Trophoblast cell (in vitro differentiated cells and primary cell): Measurements from ENCODE around the gene KLHDC1.

Experiments used
- DNase-seq, 2 donors: peaks; one replicate each; pipeline ENCODE4 v3.0.0-alpha.2; 2016
- H2AFZ ChIP-seq: 2 replicates; pipeline ENCODE4 v1.6.1; 2013; ENCODE audit warnings: low read length, moderate library complexity, mild to moderate bottlenecking; ENCODE audit not compliant: insufficient read depth, poor library complexity
- H2AK5ac ChIP-seq: 2 replicates; pipeline ENCODE4 v1.6.1; 2013; ENCODE audit warnings: mild to moderate bottlenecking, low read length
- H2BK120ac ChIP-seq: 2 replicates; pipeline ENCODE4 v1.6.1; 2013; ENCODE audit warnings: low read length, mild to moderate bottlenecking, moderate library complexity; ENCODE audit not compliant: insufficient read depth, poor library complexity
- H2BK12ac ChIP-seq: 2 replicates; pipeline ENCODE4 v1.6.1; 2013; ENCODE audit warnings: mild to moderate bottlenecking, low read length, moderate library complexity
- H2BK5ac ChIP-seq: 2 replicates; pipeline ENCODE4 v1.6.1; 2013; ENCODE audit warnings: low read length, low read depth, moderate library complexity, mild to moderate bottlenecking; ENCODE audit not compliant: poor library complexity
- H3K14ac ChIP-seq: 2 replicates; pipeline ENCODE4 v1.6.1; 2013; ENCODE audit warnings: mild to moderate bottlenecking, low read length
- H3K18ac ChIP-seq: 2 replicates; pipeline ENCODE4 v1.6.1; 2013; ENCODE audit warnings: mild to moderate bottlenecking, low read length
- H3K23ac ChIP-seq: 2 replicates; pipeline ENCODE4 v1.6.1; 2013; ENCODE audit warnings: low read length
- H3K27ac ChIP-seq: 2 replicates; pipeline ENCODE4 v1.5.1; 2013; ENCODE audit warnings: low read depth, mild to moderate bottlenecking, inconsistent platforms, low read length, moderate library complexity
- H3K27me3 ChIP-seq: 2 replicates; pipeline ENCODE4 v1.6.1; 2013; ENCODE audit warnings: inconsistent platforms, mild to moderate bottlenecking, low read length, moderate library complexity; ENCODE audit not compliant: insufficient read depth
- H3K36me3 ChIP-seq, 2 experiments: 1 replicate in 1 of 2; 2 replicates in 1 of 2; pipeline ENCODE4 v1.6.1; 2013; ENCODE audit warnings: low read length in 2 of 2, mild to moderate bottlenecking in 2 of 2, moderate library complexity in 1 of 2; ENCODE audit not compliant: insufficient read depth in 2 of 2, control insufficient read depth in 1 of 2
- H3K4ac ChIP-seq: 2 replicates; pipeline ENCODE4 v1.6.1; 2013; ENCODE audit warnings: low read depth, mild to moderate bottlenecking, low read length, moderate library complexity
- H3K4me1 ChIP-seq, 2 experiments: 1 replicate in 1 of 2; 2 replicates in 1 of 2; pipeline ENCODE4 v1.6.1; 2013; ENCODE audit warnings: low read length in 2 of 2, mild to moderate bottlenecking in 2 of 2, moderate library complexity in 1 of 2; ENCODE audit not compliant: insufficient read depth in 2 of 2, control insufficient read depth in 1 of 2
- H3K4me2 ChIP-seq: 2 replicates; pipeline ENCODE4 v1.6.1; 2013; ENCODE audit warnings: inconsistent platforms, mild to moderate bottlenecking, low read length, moderate library complexity
- H3K4me3 ChIP-seq: 2 replicates; pipeline ENCODE4 v1.5.1; 2013; ENCODE audit warnings: mild to moderate bottlenecking, low read depth, low read length, inconsistent platforms
- H3K79me1 ChIP-seq: one replicate; pipeline ENCODE4 v1.6.1; 2013; ENCODE audit warnings: low read length
- H3K79me2 ChIP-seq: 2 replicates; pipeline ENCODE4 v1.6.1; 2013; ENCODE audit warnings: low read length, mild to moderate bottlenecking; ENCODE audit not compliant: control insufficient read depth, insufficient read depth, poor library complexity
- H3K9ac ChIP-seq: 2 replicates; pipeline ENCODE4 v1.6.1; 2013; ENCODE audit warnings: mild to moderate bottlenecking, low read length
- H3K9me3 ChIP-seq: 2 replicates; pipeline ENCODE4 v1.6.1; 2013; ENCODE audit warnings: low read depth, mild to moderate bottlenecking, control low read depth, inconsistent platforms, low read length; ENCODE audit not compliant: insufficient read depth
- H4K12ac ChIP-seq: 2 replicates; pipeline ENCODE4 v1.6.1; 2013; ENCODE audit warnings: low read depth, mild to moderate bottlenecking, low read length, moderate library complexity
- H4K8ac ChIP-seq: 2 replicates; pipeline ENCODE4 v1.6.1; 2013; ENCODE audit warnings: low read depth, mild to moderate bottlenecking, low read length, moderate library complexity
- H4K91ac ChIP-seq: one replicate; pipeline ENCODE4 v1.6.1; 2013; ENCODE audit warnings: low read depth, mild to moderate bottlenecking, low read length, moderate library complexity
- WGBS: extraction: QIAGEN DNeasy Blood & Tissue Kit; methylation state at CpG from one replicate; pipeline ENCODE4 v1.1.7; 2013; ENCODE audit warnings: missing lambda C conversion rate; ENCODE audit not compliant: insufficient read length, insufficient coverage; ENCODE audit errors: extremely low coverage; 5-methylcytosine and 5-hydroxymethylcytosine counted together

KLHDC1 gene

DNA sequence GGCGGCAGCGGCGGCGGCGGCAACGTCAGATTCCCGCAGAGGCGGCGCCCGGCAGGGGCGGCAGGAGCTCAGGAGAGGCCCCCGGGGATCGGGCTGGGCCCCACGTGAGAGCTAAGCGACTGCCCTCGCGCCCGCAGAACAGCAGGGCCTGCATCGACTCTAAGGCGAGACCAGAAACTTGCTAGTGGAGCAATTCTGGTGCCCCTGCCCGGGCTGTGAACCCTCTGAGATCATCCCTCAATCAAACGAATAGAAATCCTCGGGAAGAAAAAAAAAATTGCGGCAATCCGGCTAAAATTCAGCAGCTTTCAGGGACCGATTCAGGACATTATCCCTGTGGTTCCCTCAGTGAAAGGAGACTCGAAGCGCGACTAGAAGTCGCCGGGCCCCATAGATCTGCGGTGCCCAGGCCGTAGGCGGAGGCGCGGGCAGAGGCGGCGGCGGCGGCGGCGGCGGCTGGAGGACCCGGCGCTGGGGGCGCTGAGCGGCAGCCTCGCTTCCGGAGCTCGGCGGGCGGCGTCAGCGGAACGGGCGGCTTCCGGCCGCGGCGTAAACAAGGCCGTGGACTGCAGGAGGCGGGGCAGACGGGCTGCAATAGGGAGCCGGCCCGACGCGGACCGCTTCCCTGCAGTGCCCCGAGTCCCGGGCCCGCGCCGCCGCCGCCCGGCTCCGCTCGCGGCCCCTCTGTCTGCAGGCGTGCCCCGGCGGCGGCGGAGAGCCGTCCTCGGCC is 74.8 kb downstream of the KLHDC1 start, which contains the start of gene KLHDC2:
KLHDC2 (plus strand) TSS at position 583 of the 730 bp plus-strand sequence. CDS start 316 bp downstream, outside the sequence.
- peak within 1 kb of the TSS; percentile 98 for H2BK5ac ChIP-seq
- WGBS, result no CpG with 5 or more reads among the region's 86 CpGs
- H2BK120ac ChIP-seq, result peak within 1 kb of the TSS; percentile 94

DNA sequence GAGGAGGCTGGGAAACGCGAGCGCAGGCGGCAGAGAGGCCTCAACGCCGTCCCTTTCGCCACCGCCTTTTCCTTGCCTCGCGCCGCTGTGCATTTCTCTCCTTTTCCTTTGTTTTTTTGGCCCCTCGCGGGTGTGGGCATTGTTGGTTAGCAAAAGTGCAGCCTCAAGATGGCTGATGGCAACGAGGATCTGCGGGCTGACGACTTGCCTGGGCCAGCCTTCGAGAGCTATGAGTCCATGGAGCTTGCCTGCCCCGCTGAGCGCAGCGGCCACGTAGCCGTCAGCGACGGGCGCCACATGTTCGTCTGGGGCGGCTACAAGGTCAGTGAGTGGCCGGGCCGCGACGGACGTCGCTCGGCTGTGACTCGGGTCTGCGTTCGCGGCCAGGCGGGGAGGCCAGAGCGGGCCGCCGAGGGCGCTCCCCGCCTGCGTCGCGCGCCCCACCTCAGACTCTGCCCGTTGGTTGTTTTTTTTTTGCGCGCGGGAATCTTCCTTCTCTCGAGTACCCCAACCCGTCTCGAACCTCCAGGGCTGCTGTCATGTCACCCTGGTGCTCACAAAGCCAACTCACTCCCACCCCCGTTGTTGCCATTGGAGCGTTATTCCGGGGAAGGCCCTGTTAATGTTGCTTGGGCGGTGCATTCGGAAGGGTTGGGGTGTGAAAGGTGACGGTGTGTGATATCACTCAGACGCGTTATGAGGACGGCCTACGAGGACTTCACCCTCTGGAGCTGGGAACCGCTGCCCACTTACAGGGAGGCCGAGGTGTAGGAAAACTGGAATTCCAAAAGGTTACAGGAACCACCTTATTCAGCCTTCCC is 75.6 kb downstream of the KLHDC1 start:
- Histone ChIP-seq H3K4me1 (peaks cover 6 to 10% of the 10 kb centered on the region in 2 experiments), H4K91ac (peak overlapping the region; percentile 71), H3K23ac (no peak overlapping the region), H2BK12ac (no peak overlapping the region), H2AFZ (peak overlapping the region; percentile 91), H4K8ac (peak overlapping the region; percentile 82), H3K18ac (peak overlapping the region; percentile 85), H2AK5ac (peak overlapping the region; percentile 5), H3K36me3 (no peaks in the 10 kb centered on the region), H3K79me2 (peaks cover 11% of the 10 kb centered on the region), H4K12ac (peak overlapping the region; percentile 63), H3K27me3 (no peaks in the 10 kb centered on the region), H3K79me1 (peaks cover 11% of the 10 kb centered on the region), H3K4me2 (peak overlapping the region; percentile 95), H2BK5ac (peak overlapping the region; percentile 53), H3K4ac (peak overlapping the region; percentile 84), H3K9ac (peak overlapping the region; percentile 71), H3K4me3 (peak overlapping the region; percentile 91), H3K14ac (peak overlapping the region; percentile 85), H3K27ac (peak overlapping the region; percentile 58), H3K9me3 (no peaks in the 10 kb centered on the region), H2BK120ac (peak overlapping the region; percentile 1)
- DNase-seq, result peak; percentile 71 to 72
- WGBS, result no CpG with 5 or more reads among the region's 67 CpGs

More for the DNA sequence above, 74.8 kb downstream of the KLHDC1 start, which contains the start of gene KLHDC2:
- Histone ChIP-seq H3K79me2 (peaks cover 11% of the 10 kb centered on the region), H3K9me3 (no peaks in the 10 kb centered on the region), H3K27ac (peak within 1 kb of the TSS; percentile 98), H4K8ac (peak within 1 kb of the TSS; percentile 82), H3K4me2 (peak within 1 kb of the TSS; percentile 95), H4K12ac (peak within 1 kb of the TSS; percentile 97), H3K36me3 (no peaks in the 10 kb centered on the region), H3K4me3 (peak within 1 kb of the TSS; percentile 91), H3K18ac (peak within 1 kb of the TSS; percentile 97), H2BK12ac (no peak within 1 kb of the TSS), H3K9ac (peak within 1 kb of the TSS; percentile 83), H3K79me1 (peaks cover 11% of the 10 kb centered on the region), H4K91ac (peak within 1 kb of the TSS; percentile 77), H3K14ac (peak within 1 kb of the TSS; percentile 98), H3K23ac (no peak within 1 kb of the TSS), H3K4ac (peak within 1 kb of the TSS; percentile 84), H2AK5ac (peak within 1 kb of the TSS; percentile 5), H2AFZ (peak within 1 kb of the TSS; percentile 92), H3K27me3 (no peaks in the 10 kb centered on the region), H3K4me1 (peaks cover 6 to 10% of the 10 kb centered on the region in 2 experiments)
- peak; percentile 84 to 88 for DNase-seq

DNA sequence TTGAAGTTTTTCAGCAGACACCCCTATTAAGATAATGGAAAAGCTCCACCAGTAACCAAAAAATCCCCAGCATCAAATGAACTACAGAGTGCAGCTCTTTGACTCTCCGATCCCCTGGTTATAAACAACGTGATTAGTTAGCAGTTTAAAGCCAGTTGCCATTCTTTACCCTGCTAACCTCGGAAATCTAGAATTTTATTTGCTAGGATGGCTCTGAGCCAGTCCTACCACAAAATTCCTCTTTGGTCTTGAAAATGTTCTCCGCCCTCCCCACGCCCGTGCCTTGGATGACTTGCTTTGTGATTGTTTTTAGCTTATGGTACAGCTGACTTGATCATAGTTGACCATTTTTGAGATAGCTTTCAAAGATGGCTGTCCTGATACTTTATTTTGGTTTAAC is 76.3 kb downstream of the KLHDC1 start:
- Histone ChIP-seq H4K8ac (no peak overlapping the region), H3K18ac (no peak overlapping the region), H2BK120ac (no peak overlapping the region), H2BK12ac (no peak overlapping the region), H3K36me3 (no peaks in the 10 kb centered on the region), H3K79me1 (peaks cover 11% of the 10 kb centered on the region), H3K9ac (peak overlapping the region; percentile 71), H2AFZ (no peak overlapping the region), H3K4me3 (peak overlapping the region; percentile 91), H4K12ac (no peak overlapping the region), H3K23ac (no peak overlapping the region), H3K4me2 (peak overlapping the region; percentile 95), H3K27me3 (no peaks in the 10 kb centered on the region), H3K14ac (no peak overlapping the region), H3K27ac (no peak overlapping the region), H3K4me1 (peaks cover 6 to 10% of the 10 kb centered on the region in 2 experiments), H4K91ac (no peak overlapping the region), H2AK5ac (no peak overlapping the region), H2BK5ac (no peak overlapping the region), H3K9me3 (no peaks in the 10 kb centered on the region), H3K79me2 (peaks cover 11% of the 10 kb centered on the region), H3K4ac (peak overlapping the region; percentile 84)
- WGBS, result no CpG with 5 or more reads among the region's 6 CpGs
- DNase-seq, result peak in 1 of 2 donors; percentile 23

DNA sequence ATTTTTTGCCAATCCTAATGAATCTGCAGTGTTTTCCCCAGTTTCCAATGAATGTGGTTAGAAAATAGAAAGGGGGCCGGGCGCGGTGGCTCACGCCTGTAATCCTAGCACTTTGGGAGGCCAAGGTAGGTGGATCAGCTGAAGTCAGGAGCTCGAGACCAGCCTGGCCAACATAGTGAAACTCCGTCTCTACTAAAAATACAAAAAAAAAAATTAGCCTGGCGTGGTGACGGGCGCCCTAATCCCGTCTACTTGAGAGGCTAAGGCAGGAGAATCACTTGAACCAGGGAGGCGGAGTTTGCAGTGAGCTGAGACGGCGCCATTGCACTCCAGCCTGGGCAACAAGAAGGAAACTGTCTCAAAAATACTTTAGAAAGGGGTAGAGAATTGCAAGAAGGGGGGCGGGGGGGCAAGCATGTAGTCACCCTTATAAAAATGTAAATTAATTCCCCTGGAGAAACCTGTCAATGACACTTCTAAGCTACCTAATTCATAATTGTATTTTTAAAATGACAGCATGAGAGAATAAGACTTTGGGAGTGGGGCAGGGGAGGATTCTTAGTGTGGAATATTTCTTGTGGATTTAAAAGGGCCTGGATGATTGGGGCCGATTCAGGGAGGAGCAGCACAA is 76.8 kb downstream of the KLHDC1 start:
- H3K4me1 ChIP-seq, result peaks cover 6 to 10% of the 10 kb centered on the region in 2 experiments
- H3K4me2 ChIP-seq, result peak overlapping the region; percentile 95
- DNase-seq, result no peak
- H3K79me1 ChIP-seq, result peaks cover 11% of the 10 kb centered on the region
- peaks cover 0 to 1% of the 10 kb centered on the region in 2 experiments for H3K36me3 ChIP-seq
- H3K79me2 ChIP-seq, result peaks cover 11% of the 10 kb centered on the region
- no peak overlapping the region for H3K18ac ChIP-seq
- no peaks in the 10 kb centered on the region for H3K27me3 ChIP-seq
- H2AFZ ChIP-seq, result no peak overlapping the region
- H2BK5ac ChIP-seq, result no peak overlapping the region
- no peak overlapping the region for H2AK5ac ChIP-seq
- H3K23ac ChIP-seq, result no peak overlapping the region
- no peak overlapping the region for H4K8ac ChIP-seq
- WGBS, result no CpG with 5 or more reads among the region's 15 CpGs
- no peak overlapping the region for H3K9ac ChIP-seq
- H2BK120ac ChIP-seq, result no peak overlapping the region
- no peak overlapping the region for H3K27ac ChIP-seq
- H3K4ac ChIP-seq, result no peak overlapping the region
- H3K14ac ChIP-seq, result no peak overlapping the region
- no peak overlapping the region for H2BK12ac ChIP-seq
- no peak overlapping the region for H4K12ac ChIP-seq
- no peak overlapping the region for H3K4me3 ChIP-seq
- H3K9me3 ChIP-seq, result no peaks in the 10 kb centered on the region
- H4K91ac ChIP-seq, result no peak overlapping the region
